HG03060 (cell line): ENCODE results near the gene SUGP2.

Experiments
- ATAC-seq: cut with Tn5 transposase; IDR thresholded peaks from one replicate; pipeline ENCODE4 v1.9.1; 2021; ENCODE audit warnings: low read depth, moderate number of reproducible peaks; ENCODE audit not compliant: unreplicated experiment

The SUGP2 gene

DNA sequence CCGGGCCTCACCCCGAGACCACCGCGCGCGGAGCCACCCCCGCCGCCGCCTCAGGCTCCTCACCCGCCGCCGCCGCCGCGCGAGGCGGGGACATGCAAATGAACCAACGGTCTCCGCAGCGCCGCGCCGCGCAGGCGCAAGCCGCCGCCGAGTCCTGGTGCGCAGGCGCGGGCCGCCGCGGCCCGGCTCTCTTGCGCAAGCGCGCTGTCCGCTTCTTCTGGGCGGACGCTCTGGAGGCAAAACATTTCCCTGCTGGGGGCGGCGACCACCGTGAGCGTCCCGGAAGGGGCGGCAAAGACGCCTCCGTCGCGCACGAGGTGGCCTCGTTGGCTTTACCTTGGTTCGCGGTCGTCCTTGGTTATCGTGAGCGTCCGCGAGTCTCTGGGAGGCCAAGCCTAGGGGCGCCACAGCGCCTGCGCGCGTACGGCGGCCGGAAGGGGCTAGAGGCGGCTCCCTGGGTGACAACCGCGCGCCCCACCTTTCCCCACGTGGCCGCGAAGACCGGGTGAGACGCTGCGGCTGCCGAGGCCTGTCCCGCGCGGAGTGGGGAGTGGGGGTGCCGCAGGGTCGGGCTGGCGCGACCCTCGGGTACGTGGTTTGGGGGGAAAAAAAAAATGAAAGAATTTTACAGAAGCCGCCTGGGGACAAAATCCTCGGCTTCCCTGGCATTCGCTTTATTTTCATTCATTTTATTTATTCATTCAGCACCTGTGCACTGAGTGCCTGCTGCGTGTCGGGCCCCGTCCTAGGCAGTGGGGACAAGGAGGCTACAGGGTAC is at the start of gene SUGP2, which contains the start of gene ARMC6:
TSS of gene SUGP2 (minus strand) at position 92 of the 778 bp plus-strand sequence. CDS start 2,446 bp downstream, outside the sequence.
TSS of gene ARMC6 (plus strand) at position 178 of the 778 bp plus-strand sequence. CDS start 607 bp downstream, outside the sequence.
- no peak for ATAC-seq

DNA sequence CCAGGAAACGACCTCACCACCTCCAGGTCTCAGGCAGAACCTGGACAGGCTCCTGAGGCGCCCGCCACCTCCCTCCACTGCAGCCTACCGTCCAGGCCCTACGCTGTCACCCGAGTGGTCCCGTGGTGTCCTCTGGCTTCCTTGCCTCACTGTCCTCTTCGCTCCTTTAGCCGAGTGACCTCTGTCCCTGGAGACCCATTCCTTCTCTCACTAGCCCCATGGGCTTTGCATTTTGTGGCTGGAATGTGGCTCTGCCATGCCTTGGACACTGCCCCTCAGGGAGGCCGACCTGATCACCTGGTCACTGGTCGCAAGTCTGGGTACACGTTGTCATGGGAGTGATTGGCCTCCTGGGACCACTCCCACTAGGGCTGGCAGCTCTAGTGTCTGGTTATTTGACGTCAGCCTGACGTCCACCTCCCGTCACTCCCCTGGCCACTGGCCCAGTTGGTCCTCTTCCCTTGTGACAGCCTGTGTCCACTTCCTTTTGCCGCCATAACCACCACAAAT is 48.4 kb upstream of the SUGP2 start:
- no peak for ATAC-seq

DNA sequence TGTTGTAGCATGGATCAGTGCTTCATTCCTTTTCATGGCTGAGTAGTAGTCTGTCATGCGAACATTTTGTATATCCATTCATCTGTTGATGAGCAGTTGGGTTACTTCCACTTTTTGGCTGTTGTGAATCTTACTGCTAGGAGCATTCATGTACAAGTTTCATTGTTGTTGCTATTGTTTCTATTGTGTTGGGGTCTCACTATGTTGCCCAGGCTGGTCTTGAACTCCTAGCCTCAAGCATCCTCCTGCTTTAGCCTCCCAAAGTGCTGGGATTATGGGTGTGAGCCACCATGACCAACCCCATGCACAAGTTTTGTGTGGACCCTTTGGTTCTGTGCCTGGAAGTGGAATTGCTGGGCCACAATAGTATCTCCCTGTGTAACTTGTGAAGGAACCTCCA is 46.3 kb upstream of the SUGP2 start:
- ATAC-seq: no peak

DNA sequence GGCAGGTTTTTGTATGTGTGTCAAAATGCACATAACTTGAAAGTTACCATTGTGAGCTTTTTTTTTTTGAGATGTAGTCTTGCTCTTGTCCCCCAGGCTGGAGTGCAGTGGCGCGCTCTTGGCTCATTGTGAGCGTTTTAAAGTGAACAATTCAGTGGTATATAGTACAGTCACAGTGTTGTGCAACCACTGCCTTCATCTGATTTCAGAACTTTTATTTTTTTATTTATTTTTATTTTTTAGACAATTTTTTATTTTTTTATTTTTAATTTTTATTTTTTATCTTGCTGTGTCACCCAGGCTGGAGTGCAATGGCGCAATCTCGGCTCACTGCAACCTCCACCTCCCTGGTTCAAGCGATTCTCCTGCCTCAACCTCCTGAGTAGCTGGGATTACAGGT is 45.5 kb upstream of the SUGP2 start:
- no peak for ATAC-seq

DNA sequence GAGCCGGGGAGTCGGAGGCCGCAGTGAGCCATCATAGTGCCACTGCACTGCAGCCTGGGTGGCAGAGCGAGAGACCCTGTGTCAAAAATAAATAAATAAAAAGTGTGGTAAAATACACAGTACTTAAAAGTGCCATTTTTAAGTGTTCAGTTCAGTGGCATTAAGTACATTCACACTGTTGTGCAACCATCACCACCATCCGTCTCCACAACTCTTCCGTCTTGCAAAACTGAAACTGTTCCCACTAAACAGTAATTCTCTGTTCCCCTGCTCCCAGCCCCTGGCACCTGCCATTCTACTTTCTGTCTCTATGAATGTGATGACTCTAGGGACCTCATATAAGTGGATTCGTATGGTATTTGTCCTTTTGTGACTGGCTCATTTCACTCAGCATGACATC is 43.8 kb upstream of the SUGP2 start:
- ATAC-seq: no peak

DNA sequence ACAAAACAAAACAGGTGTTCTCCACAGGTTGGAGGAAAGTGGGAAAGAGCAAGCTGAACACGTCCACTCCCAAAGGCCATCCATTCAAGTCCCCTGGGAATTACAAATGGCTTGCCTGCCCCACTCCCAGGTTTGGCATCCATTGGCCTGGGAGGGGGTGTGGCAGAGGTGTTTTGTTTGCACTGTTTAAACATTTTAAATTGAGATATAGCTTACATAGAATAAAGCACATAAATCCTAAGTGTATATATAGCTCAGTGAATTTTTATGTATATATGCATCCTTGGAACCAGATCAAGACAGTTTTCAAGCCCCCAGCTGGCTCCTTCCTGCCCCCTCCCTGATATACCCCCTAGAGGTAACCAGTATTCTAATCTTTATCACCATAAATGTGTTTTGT is 43.2 kb upstream of the SUGP2 start:
- ATAC-seq: no peak

DNA sequence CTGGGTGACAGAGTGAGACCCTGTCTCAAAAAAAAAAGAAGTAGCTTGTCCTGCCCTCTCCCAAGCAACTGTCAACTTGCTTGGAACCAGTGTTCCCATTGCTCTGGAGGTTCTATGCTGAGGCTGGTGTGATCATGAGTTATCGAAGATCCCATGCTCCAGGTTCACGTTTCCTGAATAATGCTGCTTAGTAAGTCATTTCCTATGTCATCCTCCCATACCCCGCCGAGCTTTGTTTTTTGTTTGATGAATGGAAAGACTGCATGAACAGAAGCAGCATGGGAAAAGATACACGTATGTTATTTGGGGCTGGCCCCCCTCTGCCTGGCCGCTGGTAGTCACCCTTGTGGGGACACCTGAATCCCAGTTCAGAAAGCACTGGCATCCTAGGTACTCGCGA is 41.8 kb upstream of the SUGP2 start:
- no peak for ATAC-seq

DNA sequence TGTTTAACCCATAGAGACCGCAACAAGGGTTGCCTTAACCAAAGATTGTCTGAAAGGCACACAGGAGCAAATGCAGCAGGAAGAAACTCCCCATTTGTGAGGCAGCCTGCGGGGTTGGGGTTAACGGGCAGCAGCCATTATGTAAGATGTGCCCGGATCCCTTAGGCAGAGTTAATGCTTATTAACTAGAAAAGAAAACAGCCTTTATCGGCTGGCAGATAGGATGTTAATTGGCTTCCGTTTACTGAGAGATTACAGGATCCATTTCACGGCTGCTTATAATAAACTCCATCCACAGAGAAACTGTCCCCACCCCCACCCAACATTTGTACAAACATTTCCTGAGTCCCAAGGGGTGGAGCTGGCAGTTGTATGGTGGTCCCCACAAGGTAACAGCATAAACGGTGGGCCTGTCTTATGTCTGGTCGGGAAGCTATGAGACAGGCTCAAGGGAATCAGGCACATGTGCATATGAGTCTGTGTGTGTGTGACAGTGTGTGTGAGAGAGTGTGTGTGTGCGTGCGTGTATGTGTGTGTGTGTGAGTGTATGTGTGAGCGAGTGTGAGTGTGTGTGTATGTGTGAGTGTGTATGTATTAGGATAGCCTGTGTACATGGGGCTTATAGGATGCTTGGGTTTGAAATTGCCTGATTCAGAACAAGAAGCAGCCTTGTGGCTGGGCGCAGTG is 41.0 kb upstream of the SUGP2 start:
- ATAC-seq: no peak

DNA sequence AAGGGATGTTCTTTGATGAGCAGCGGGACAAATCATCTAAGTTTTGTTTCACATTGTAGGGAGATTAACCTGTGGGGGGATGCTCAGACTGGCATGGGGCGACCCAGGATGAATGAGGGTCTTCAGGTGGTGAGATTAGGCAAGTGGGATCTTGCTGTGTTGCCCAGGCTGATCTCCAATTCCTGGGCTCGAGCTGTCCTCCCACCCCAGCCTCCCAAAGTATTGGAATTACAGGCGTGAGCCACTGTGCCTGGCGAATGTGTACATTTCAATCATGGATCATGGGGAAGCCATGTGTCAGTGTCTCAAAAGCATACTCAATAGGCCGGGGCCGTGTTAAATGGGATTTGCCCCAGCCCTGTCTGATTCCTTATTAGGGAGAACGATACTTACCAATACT is 38.6 kb upstream of the SUGP2 start:
- no peak for ATAC-seq

DNA sequence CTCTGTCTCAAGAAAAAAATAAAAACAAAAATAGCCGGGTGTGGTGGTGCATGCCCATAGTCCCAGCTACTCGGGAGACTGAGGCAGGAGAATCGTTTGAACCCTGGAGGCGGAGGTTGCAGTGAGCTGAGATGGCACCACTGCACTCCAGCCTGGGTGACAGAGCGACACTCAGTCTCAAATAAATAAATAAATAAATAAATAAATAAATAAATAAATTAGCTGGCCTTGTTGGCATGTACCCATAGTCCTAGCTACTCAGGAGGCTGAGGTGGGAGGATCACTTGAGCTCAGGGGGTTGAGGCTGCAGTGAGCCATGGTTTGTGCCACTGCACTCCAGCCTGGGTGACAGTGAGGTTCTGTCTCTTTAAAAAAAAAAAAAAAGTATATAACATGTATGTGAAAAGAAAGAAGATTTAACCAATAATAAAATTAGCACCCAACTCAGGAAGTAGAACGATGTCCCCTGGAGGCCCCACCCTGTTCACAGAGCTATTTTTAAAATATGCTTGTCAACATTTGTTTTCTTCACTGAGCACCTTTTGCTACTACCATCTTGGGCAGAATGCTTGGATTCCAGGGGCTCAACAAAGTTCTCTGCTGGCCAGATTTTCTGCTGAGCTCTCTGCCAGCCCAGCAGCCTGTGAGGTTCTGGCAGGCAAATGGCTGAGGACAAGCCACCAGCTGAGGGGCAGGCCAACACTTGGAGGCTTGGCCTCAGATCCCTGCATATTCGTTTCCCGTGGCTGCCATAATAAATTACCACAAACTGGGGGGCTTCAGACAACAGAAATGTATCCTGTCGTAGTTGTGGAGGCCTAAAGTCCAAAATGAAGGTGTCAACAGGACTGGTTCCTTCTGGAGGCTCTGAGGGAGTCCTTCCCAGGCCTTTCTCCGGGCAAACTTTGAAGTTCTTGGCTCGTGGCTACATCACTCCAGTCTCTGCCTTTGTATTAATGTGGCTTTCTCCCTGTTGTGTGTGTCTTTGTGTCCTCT is 35.6 kb upstream of the SUGP2 start:
- ATAC-seq: no peak

DNA sequence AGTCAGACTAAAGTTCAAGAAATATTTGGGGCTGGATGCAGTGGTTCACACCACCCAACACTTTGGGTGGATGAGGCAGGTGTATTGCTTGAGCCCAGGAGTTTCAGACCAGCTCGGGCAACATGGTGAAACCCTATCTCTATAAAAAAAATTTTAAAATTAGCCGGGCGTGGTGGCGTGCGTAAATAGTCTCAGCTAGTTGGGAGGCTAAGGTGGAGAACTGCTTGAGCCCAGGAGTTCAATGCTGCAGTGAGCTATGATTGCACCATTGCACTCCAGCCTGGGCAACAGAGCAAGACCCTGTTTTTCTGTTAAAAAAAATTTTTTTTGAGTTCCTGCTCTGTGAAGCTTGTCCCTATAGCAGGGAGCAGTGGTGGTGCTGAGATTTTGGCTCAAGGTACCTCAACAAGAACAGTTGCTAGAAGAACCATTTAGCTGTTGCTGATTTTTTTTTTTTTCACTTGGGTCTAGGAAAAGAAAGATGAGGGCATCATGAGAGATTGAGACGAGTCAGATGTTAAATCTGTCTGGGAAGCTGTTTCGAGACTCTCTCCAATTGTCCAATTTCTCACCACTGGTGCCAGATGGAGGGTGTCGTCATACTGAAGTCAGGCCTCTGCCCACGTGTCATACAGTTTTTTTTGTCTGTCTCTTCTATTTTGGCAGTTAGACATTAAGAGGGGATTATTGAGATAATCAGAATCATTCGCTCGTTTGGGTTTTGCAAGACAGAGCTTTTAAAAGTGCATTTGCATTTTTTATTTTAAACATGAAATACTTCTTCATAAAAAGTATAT is 34.2 kb upstream of the SUGP2 start:
- no peak for ATAC-seq

DNA sequence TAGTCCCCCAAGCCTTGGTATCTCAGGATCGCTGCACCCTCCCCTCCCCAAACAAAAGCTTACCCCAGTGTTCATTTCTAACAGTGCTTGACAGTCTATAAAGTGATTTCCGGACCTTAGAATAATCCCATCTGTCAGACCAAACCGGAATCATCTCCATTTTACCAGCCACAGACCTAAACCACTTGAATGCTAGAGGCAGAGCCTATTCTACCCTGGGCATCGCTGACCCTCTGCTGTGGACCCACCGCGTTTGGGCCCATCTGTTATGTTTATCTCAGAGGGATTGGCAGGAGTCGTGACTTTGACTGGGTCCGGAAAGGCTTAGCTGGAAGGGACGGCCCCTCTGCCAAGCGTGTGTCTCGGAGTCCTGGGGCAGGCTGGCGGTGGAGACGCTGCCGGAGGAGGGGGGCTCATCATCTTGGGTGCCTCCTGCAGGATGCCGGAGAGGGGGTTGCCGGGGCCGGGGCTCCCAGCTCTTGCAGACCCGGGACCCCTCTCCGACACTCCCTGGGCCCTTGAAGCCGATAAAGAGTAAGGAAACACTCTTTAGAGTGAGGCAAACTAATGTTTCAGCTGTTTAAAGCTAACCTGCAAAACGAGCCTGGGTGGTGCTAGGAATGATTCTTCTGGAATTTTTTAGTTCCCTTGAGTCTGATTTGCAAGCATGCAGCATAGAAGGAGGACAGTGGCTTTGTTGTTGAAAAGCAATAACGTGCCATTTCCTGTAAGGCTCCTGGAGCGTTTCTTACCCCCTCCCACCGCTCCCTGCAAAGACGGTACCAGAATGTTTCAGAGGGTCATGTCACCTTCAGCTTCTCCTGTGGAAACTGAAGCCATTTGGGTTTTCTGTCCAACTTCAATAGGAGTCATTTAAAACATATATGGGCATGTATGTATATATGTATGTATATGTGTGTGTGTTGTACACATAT is 31.8 kb upstream of the SUGP2 start:
- no peak for ATAC-seq

DNA sequence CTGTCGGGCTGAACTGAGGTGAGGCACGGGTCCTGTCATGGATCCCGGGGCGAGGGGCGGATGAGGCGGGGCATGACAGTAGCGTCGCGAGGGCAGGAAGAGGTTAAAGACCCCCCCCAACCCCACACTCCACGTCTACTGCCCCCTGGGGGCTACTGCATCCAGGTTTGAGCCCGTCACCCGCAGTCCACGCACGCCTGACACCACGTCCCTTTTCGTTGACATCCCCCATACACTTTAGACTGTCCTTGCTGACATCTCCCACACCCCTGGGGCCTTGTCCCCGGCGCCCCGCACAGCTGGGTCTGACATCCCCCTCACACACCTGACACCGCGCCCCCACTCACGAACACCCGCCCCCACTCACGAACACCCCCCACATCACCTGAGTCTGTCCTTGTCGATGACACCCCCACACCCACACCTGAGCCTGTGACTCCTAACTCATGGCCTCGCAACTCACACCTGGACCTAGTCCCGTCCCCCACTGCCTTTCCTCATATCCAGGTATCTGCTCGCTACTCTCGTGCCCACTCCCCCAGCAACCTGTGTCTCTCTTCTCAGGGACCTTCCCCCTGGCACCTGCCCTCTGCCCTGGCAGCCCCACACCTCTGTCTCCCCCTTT is 30.9 kb upstream of the SUGP2 start:
- ATAC-seq: no peak

DNA sequence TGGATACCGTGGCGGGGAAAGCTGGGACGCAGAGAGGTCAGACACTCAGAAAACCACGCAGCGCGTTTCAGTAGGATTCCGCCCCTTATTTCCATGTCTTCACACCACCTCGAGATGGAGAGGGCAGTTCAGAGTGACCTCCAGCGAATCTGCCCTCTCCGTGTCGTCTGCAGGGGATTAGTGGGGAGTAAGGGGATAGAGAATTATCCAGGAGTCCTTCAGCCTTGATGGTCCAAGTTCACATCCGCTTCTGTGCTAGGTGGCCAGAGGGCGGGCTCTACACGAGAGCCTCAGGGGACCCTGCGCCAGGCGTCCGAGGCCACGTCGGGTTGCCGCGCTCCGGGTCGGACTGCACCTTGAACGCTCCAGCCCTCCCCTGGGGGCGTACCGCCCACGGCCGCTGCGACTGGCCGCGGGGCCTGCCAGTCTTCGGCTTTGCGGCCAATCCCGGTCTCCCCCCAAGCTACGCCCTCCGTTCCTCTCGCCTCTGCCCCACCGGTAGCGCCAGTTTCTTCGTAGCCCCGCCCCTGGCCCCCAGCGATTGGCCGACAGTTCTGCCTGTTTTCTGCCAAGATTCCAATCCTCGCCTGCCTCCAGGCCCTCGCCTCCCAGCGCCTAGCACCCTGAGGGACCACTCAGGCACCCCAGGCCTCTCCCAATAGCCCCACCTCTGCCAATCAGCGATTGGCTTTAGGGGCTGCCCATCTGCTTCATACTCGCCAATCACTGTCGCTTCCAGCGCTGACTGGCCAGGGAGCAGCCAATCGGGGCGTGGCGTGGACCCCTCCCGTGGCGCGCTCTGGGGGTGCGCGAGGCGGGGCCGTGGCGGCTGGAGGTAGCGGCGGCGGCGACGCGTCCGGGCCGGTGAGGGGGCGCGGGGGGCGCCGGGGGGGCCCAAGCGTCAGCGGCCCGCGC is 30.1 kb upstream of the SUGP2 start, which contains the start of gene SLC25A42:
TSS of gene SLC25A42 (plus strand) at position 812 of the 915 bp plus-strand sequence. CDS start 32,131 bp downstream, outside the sequence.
- peak; percentile 95 for ATAC-seq

DNA sequence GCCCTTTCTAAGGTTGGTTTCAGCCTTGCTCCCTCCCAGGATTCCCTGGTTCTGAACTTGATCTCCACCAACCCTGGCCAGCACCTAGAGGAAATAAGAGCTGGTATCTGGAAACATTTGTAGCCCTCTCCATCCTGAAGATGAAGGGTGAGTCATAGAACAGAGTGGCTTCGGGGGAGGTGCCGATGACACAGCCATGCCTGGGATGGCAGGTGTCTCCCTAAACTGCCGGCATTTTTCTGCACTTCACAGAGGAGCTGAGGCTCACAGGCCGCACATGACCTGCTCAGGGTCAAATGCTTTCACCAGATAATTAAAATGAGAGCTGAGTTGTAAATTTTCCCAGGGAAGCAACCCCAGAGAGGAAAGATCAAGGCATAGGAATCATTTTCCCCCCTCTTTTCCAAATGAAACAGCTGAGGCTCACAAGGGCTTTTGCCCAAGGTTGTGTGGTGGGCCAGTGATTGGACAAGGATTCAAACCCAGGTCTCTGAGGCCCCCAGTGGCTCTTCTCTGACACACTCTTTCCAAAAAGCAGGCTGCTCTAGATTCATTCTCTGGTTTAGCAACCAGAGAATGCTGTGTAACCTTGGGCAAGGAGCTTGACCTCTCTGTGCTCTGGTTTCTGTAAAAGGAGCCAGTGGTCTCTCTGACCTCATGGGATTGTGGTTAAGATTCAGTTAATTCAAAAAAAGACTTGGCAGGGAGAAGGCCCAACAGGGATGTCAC is 29.3 kb upstream of the SUGP2 start:
- ATAC-seq: no peak

DNA sequence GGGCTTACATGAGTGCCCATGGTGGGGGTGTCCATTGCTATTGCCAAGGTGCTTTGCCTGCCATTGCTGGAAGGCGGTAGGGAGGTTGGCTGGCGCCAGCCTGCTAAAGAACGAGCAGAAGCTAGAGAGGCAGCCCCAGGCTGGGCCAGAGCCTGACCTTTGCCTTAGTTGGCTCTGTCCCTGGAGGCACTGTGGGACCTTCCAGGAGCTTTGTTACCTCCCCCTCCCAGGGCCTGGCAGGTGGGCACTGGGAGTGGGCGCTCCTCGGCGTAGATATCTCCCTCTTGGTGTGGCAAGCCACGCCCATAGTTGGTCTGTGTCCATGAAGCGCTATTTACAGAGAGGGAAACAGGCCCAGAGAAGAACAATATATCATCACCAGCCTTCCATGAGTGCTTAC is 28.2 kb upstream of the SUGP2 start:
- ATAC-seq: no peak
